ENCODE measurements around the gene TMCC3.

- TF ChIP-seq CTCF (conservative IDR thresholded peaks at IDR 0.05), result no peak
- no peak for TF ChIP-seq EZH2 (IDR thresholded peaks at IDR 0.05; ENCODE audit: low read depth)
Measured at GRCh38 chr12:94538318-94538717, 112.0 kb downstream of the TMCC3 start.
